GM23338 (cell line): ENCODE measurements around the gene SLC25A40. TPM values are rescaled to one million over a fixed set of nuclear protein-coding genes. Genes with fewer than 3 reads are reported as not detected.

Source experiments
- ATAC-seq: fragments of 200-7000 bp; cut with Tn5 transposase; 3 replicates; pipeline ENCODE4 v1.9.1; 2020
- DNase-seq: peaks from one replicate; pipeline ENCODE4 v3.0.0-alpha.2; 2015; ENCODE audit warnings: low spot score
- H2AFZ ChIP-seq: fragments of 200-600 bp; sonication (generic); 2 replicates; pipeline ENCODE4 v1.8.0; 2016; ENCODE audit warnings: antibody characterized with exemption, mild to moderate bottlenecking, moderate library complexity
- H3F3A ChIP-seq: fragments of 200-600 bp; sonication (generic); replicated peaks from 2 replicates; pipeline ENCODE4 v1.8.0; 2017; ENCODE audit warnings: antibody characterized with exemption, mixed run types, low read depth
- H3K27ac ChIP-seq: fragments of 200-600 bp; sonication (generic); 2 replicates; pipeline ENCODE4 v1.6.1; 2016; ENCODE audit warnings: low read depth
- H3K27me3 ChIP-seq: fragments of 200-600 bp; sonication (generic); 2 replicates; pipeline ENCODE4 v1.8.0; 2016; ENCODE audit warnings: mild to moderate bottlenecking, mixed run types, moderate library complexity; ENCODE audit not compliant: insufficient read depth
- H3K36me3 ChIP-seq: fragments of 200-600 bp; sonication (generic); 2 replicates; pipeline ENCODE4 v1.8.0; 2016; ENCODE audit warnings: mild to moderate bottlenecking; ENCODE audit not compliant: insufficient read depth
- H3K4me1 ChIP-seq: fragments of 200-600 bp; sonication (generic); 2 replicates; pipeline ENCODE4 v1.8.0; 2016; ENCODE audit warnings: mild to moderate bottlenecking, moderate library complexity; ENCODE audit not compliant: insufficient read depth
- H3K4me2 ChIP-seq: fragments of 200-600 bp; sonication (generic); 2 replicates; pipeline ENCODE4 v1.7.1; 2017; ENCODE audit warnings: mixed run types
- H3K4me3 ChIP-seq: fragments of 200-600 bp; sonication (generic); 2 replicates; pipeline ENCODE4 v1.6.1; 2016; ENCODE audit warnings: mixed run types
- H3K79me2 ChIP-seq: fragments of 200-600 bp; sonication (generic); replicated peaks from 2 replicates; pipeline ENCODE4 v1.8.0; 2017; ENCODE audit warnings: mild to moderate bottlenecking; ENCODE audit not compliant: insufficient read depth
- H3K9me2 ChIP-seq: fragments of 200-600 bp; sonication (generic); 2 replicates; pipeline ENCODE4 v1.8.0; 2017; ENCODE audit not compliant: insufficient read depth
- H4K20me1 ChIP-seq: fragments of 200-600 bp; sonication (generic); replicated peaks from 2 replicates; pipeline ENCODE4 v1.8.0; 2017; ENCODE audit warnings: mild to moderate bottlenecking; ENCODE audit not compliant: insufficient read depth
- H3K27ac Mint-ChIP-seq: 2 replicates; pipeline ENCODE4 v1.8.0; 2020; ENCODE audit warnings: inconsistent platforms, mild to moderate bottlenecking, moderate library complexity, mixed read lengths
- H3K27me3 Mint-ChIP-seq: 3 replicates; pipeline ENCODE4 v1.8.0; 2022; ENCODE audit warnings: low read depth, mild to moderate bottlenecking, moderate library complexity, mixed read lengths, inconsistent platforms; ENCODE audit not compliant: insufficient read depth, poor library complexity
- H3K36me3 Mint-ChIP-seq: 3 replicates; pipeline ENCODE4 v1.8.0; 2021; ENCODE audit warnings: low read depth, mild to moderate bottlenecking, inconsistent platforms, moderate library complexity, mixed read lengths
- H3K4me1 Mint-ChIP-seq: 3 replicates; pipeline ENCODE4 v1.8.0; 2020; ENCODE audit warnings: mild to moderate bottlenecking, inconsistent platforms, mixed read lengths
- H3K4me3 Mint-ChIP-seq: 3 replicates; pipeline ENCODE4 v1.8.0; 2021; ENCODE audit warnings: moderate library complexity, mild to moderate bottlenecking, inconsistent platforms, mixed read lengths
- H3K9me3 Mint-ChIP-seq: 3 replicates; pipeline ENCODE4 v1.8.0; 2020; ENCODE audit warnings: moderate library complexity, mild to moderate bottlenecking, inconsistent platforms, mixed read lengths
- CREB1 ChIP-seq: fragments of 250-450 bp; sonication (Bioruptor Pico); IDR thresholded peaks from 2 replicates; pipeline ENCODE4 v1.5.0; 2020; ENCODE audit warnings: low read depth, mild to moderate bottlenecking, moderate library complexity
- CTCF ChIP-seq, 2 experiments: fragments of 200-600 bp in 1 of 2; sonication (generic) in 1 of 2; conservative IDR thresholded peaks; 2 replicates each; pipeline versions ENCODE4 v1.5.1 to v1.6.1; 2016 to 2017; ENCODE audit warnings: antibody characterized with exemption in 2 of 2, low read depth in 2 of 2, mild to moderate bottlenecking in 2 of 2, moderate library complexity in 1 of 2
- ETS1 ChIP-seq: IDR thresholded peaks from 2 replicates; pipeline ENCODE4 v1.6.1; 2016; ENCODE audit warnings: antibody characterized with exemption
- EZH2 ChIP-seq: fragments of 200-600 bp; sonication (generic); IDR thresholded peaks from one replicate; pipeline ENCODE4 v1.8.0; 2017; ENCODE audit warnings: antibody characterized with exemption, mild to moderate bottlenecking, low read depth; ENCODE audit not compliant: unreplicated experiment
- EZH2phosphoT487 ChIP-seq: fragments of 200-600 bp; sonication (generic); IDR thresholded peaks from one replicate; pipeline ENCODE4 v1.8.1; 2018; ENCODE audit warnings: antibody characterized with exemption; ENCODE audit not compliant: unreplicated experiment
- JUNB ChIP-seq: IDR thresholded peaks from one replicate; pipeline ENCODE4 v1.6.1; 2016; ENCODE audit warnings: antibody characterized with exemption; ENCODE audit not compliant: unreplicated experiment
- NANOG ChIP-seq: IDR thresholded peaks from 2 replicates; pipeline ENCODE4 v1.6.1; 2016; ENCODE audit warnings: antibody characterized with exemption, borderline replicate concordance
- POLR2AphosphoS5 ChIP-seq: IDR thresholded peaks from 2 replicates; pipeline ENCODE4 v1.6.1; 2016; ENCODE audit warnings: antibody characterized with exemption, low read depth
- REST ChIP-seq: IDR thresholded peaks from one replicate; pipeline ENCODE4 v1.6.1; 2018; ENCODE audit warnings: antibody characterized with exemption; ENCODE audit not compliant: unreplicated experiment
- STAT1 ChIP-seq: IDR thresholded peaks from one replicate; pipeline ENCODE4 v1.6.1; 2016; ENCODE audit warnings: antibody characterized with exemption; ENCODE audit not compliant: unreplicated experiment
- ZNF114 ChIP-seq: fragments of 250-450 bp; sonication (Bioruptor Pico); IDR thresholded peaks from 2 replicates; pipeline ENCODE4 v1.5.0; 2020; ENCODE audit warnings: mild to moderate bottlenecking, moderate library complexity
- ZNF331 ChIP-seq: fragments of 250-450 bp; sonication (Bioruptor Pico); IDR thresholded peaks from 2 replicates; pipeline ENCODE4 v1.5.0; 2020; ENCODE audit warnings: low read depth, mild to moderate bottlenecking, moderate library complexity
- ZNF462 ChIP-seq: fragments of 250-450 bp; sonication (Bioruptor Pico); IDR thresholded peaks from 2 replicates; pipeline ENCODE4 v1.5.0; 2020; ENCODE audit warnings: mild to moderate bottlenecking, moderate library complexity
- polyA plus RNA-seq: library from polyadenylated mRNA; unstranded; fragments of >200 nt; fragmentation: Nextera tagmentation; extraction: Ambion mirVana; gene quantifications from 2 replicates; pipeline ENCODE4 v1.2.1, GENCODE V29; 2016
- total RNA-seq: library from RNA; depleted of rRNA; stranded (reverse); fragments of >200 nt; shearing (Covaris generic); gene quantifications from 2 replicates; pipeline ENCODE4 v1.2.3, GENCODE V29; 2014

Gene SLC25A40
- total and polyA plus RNA-seq, 2 experiments from 2014 or later: 8.4 to 30.7 TPM

- H3K27ac Mint-ChIP-seq: no peak overlapping the region
These were observed 17.6 kb downstream of the SLC25A40 start for GRCh38 chr7:87858417-87859100.

More at GRCh38 chr7:87858417-87859100, 17.6 kb downstream of the SLC25A40 start:
- no peak for TF ChIP-seq ZNF114
- no peak for TF ChIP-seq CTCF (conservative IDR thresholded peaks at IDR 0.05; ENCODE audit: low read depth in 2 of 2)
- TF ChIP-seq REST: no peak
- no peak for TF ChIP-seq ZNF331 (CRISPR knock-in tag)
- no peak for TF ChIP-seq POLR2AphosphoS5
- no peak for TF ChIP-seq ETS1
- TF ChIP-seq EZH2: no peak
- no peak for TF ChIP-seq STAT1
- no peak for TF ChIP-seq NANOG
- TF ChIP-seq EZH2phosphoT487: no peak
- no peak for TF ChIP-seq ZNF462 (CRISPR knock-in tag)
- no peak for TF ChIP-seq CREB1 (CRISPR knock-in tag)
- no peak for TF ChIP-seq JUNB
- Histone ChIP-seq H3K79me2 (no peaks in the 10 kb centered on the region), H3K9me2 (no peaks in the 10 kb centered on the region), H2AFZ (no peak overlapping the region), H3K4me2 (no peak overlapping the region), H3K27ac (no peak overlapping the region), H3K4me3 (no peak overlapping the region), H3K36me3 (peaks cover 3% of the 10 kb centered on the region), H4K20me1 (no peaks in the 10 kb centered on the region), H3K4me1 (peaks cover 17% of the 10 kb centered on the region), H3F3A (no peaks in the 10 kb centered on the region), H3K27me3 (no peaks in the 10 kb centered on the region)
- Mint-ChIP-seq H3K9me3 (no peaks in the 10 kb centered on the region), H3K4me1 (peaks cover 8% of the 10 kb centered on the region; the same call in 2 of the 3 replicates), H3K36me3 (peaks cover 47% of the 10 kb centered on the region), H3K4me3 (no peak overlapping the region), H3K27me3 (peaks cover 1% of the 10 kb centered on the region)
- ATAC-seq (no peak), DNase-seq (no peak)
